GM18909 (cell line): Measurements from ENCODE around the gene SLC9C2.
"Not testable (repeated sequence)": the region's sequence is repeated elsewhere in the genome, so short reads cannot be mapped to it uniquely, and the experiment has no call there.

ENCODE experiments used
- ATAC-seq: cut with Tn5 transposase; IDR thresholded peaks from one replicate; pipeline ENCODE4 v1.9.1; 2021; ENCODE audit warnings: mild to moderate bottlenecking; ENCODE audit not compliant: unreplicated experiment, poor library complexity

The SLC9C2 gene

DNA sequence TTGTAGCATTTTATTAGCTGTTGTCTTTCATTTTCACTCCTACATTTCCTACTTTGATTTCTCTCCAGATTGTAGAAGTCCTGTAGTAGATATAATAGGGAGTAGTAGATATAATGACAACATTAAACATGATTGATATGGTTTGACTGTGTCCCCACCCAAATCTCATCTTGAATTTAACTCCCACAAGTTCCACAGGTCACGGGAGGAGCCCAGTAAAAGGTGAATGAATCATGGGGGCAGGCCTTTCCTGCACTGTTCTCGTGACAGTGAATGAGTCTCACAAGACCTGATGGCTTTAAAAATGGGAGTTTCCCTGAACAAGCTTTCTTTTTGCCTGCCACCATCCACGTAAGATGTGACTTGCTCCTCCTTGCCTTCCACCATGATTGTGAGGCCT is 133.2 kb downstream of the SLC9C2 start:
- no peak for ATAC-seq

DNA sequence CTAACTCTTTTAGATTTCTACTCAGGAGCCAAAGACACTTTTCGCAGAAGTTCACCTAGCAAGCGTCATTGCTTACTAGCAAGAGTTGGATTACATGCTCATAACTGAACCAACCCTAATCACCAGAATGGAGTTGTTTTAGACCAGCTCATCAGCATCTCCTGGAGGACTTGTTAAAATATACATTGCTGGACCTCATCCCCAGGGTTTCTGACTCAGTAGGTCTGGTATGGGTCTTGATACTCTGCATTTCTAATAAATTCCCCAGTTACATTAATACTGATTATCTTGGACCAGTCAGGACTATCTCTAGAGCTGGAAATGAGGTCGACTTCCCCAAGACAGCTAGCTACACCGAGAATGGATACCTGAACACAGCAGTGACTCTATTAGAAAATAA is 135.4 kb downstream of the SLC9C2 start:
- no peak for ATAC-seq

DNA sequence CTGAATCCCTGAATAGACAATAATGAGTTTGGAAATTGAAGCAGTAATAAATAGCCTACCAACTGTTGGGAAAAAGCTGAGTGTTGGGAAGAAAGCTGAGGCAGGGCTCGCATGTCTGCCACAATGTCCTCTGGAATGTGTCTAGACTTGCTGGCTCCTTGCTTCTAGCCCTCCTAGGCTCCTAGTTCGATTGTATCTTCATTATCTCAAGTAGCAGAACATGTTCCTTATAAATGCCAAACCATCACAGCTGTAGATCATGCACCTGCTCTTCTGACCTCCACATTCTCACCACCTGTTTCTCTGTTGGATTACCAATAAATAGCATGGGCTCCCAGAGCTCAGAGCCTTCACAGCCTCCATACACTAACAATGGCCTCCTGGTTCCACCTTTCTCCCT is 138.7 kb downstream of the SLC9C2 start:
- not testable (repeated sequence) for ATAC-seq

DNA sequence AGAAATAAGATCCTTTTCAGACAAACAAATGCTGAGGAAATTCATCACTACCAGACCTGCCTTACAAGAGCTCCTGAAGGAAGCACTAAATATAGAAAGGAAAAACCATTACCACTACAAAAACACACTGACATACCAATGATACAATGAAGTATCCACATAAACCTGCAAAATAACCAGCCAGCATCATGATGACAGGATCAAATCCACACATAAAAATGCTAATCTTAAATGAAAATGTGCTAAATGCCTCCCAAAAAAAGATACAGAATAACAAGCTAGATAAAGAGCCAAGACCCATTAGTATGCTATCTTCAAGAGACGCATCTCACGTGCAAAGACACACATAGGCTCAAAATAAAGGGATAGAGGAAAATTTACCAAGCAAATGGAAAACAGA is 140.2 kb downstream of the SLC9C2 start:
- not testable (repeated sequence) for ATAC-seq

DNA sequence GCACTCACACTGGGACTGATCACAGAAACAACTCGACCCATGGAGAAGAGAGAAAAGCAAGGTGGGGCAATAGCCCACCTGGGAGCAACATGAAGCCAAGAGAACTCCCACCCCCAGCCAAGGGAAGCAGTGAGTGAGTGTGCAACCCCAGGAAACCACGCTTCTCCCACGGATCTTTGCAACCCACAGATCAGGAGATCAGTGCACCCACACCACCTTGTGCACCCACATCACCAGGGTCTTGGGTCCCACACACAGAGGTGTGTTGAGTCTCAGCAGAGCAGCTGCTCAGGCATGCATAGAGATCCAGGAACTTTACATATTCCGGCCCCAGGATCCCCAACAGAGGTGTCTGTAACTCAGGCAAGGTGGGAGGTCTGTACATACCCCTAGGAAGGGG is 143.0 kb downstream of the SLC9C2 start:
- no peak for ATAC-seq

DNA sequence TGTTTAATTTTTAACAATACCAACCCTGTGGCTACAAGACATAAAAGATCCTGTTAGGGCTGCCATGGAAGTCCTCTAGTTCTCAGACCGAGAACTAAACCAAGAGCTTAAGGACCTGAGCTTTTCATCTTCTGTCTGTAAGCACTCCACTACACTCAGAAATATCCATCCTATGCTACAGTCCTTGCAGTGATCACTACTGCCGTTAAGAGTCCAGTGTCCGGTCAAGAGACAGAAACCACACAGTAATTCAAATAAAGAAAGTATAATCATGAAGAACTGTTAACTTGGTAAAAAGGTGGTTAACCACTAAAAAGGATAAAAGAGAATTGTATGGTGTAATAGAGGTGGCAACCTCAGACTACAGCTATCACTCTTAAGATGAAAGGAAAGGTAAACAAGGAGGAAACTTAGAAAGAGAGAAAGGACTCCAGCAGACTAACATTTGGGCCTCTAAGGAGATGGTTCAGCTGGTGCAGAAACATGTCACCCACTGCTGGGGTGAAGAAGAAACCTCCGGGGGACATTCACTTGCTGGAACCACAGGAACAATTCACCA is 147.8 kb downstream of the SLC9C2 start:
- ATAC-seq, result no peak

DNA sequence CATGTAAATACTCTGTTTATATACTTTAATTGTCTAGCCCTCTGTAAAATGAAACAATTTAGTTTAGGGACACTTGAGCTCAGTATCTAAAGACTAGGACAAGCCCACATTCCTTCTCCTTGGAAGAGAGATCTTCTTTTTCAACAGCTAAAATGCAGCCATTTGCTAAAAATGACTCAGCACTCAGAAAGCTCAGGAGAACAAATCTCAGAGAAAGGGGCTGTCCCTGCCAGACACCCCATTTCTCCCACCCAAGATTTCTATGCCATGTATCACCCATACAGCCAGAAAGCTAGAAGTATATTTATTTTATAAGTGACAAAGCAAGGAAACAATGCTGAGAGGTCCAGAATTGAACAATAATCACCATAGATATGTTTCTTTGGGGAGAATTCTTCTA is 148.9 kb downstream of the SLC9C2 start:
- ATAC-seq, result no peak

DNA sequence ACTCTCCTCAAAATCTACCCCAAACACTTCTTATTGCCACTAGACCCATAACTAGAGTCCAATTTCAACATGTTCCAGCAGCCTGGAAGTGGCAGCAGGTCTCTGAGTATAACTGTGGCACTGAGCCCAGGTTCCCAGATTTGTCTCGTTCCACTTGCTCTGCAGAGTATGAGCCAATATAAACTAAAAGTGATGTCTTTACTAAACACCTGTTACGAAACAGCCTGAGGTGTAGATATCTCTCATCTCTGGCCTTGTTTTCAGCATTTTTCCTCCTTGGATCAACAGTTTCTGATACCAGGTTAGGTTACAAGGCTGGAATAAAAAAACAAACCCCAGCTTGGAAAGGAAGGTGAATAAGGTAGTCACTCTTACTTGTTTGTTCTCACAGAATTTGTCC is 150.9 kb downstream of the SLC9C2 start:
- ATAC-seq, result no peak
